ENCODE measurements around the gene PROSER2. TPM values are rescaled to one million over a fixed set of nuclear protein-coding genes. Genes with fewer than 3 reads are reported as not detected.
A peak's percentile ranks its signal among the peaks of the same experiment; 100 is the strongest.

The PROSER2 gene
- polyA plus RNA-seq, 3 donors: 1.2 to 2.2 (median 2.0) TPM

DNA sequence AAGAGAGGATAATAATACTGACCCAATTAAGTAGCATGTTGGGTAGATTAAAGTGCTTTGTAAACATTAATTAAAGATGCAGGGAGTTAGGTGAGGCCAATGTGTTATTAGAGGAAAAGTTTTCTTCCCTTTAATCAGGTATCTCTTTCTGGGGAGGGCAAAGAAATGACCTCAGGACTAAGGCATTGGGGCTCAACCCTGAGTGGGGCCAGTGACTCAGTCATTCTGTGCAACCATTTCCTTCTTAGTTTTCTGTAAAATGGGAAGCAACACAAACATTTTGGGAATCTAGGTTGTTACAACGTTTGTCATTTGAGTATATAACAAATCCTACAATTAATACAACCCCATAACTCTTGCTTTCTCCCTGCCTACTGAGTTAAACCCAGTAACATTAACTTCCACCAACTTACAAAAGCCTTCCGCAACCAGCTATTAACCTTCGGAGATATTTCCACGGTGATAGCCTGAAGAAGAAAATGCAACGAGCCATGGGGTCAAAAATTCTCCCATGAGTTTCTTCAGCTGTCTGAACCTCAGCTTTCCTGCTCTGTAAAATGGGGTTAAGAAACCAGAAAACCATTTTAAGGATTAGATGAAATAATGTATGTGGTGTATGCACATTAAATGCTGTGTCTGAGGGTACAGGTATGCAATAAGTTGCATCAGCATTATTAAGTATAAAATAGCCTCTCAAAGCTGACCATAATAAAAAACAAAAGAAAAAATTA, 965 bp upstream of the PROSER2 start:
- no peak overlapping the region for H3K9ac ChIP-seq (ENCODE audit: insufficient read depth, low read length, poor library complexity, severe bottlenecking)
- TF ChIP-seq, protein P1, sequence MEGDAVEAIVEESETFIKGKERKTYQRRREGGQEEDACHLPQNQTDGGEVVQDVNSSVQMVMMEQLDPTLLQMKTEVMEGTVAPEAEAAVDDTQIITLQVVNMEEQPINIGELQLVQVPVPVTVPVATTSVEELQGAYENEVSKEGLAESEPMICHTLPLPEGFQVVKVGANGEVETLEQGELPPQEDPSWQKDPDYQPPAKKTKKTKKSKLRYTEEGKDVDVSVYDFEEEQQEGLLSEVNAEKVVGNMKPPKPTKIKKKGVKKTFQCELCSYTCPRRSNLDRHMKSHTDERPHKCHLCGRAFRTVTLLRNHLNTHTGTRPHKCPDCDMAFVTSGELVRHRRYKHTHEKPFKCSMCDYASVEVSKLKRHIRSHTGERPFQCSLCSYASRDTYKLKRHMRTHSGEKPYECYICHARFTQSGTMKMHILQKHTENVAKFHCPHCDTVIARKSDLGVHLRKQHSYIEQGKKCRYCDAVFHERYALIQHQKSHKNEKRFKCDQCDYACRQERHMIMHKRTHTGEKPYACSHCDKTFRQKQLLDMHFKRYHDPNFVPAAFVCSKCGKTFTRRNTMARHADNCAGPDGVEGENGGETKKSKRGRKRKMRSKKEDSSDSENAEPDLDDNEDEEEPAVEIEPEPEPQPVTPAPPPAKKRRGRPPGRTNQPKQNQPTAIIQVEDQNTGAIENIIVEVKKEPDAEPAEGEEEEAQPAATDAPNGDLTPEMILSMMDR (IDR thresholded peaks at IDR 0.05): no peak
- no CpG with 5 or more reads among the region's 5 CpGs for WGBS (ENCODE audit: insufficient coverage)
- Mint-ChIP-seq H3K4me3 (no peak overlapping the region), H3K27me3 (ENCODE audit: low read depth in 3 of 3) (peaks cover 7 to 10% (median 8%) of the 10 kb centered on the region in 3 donors), H3K9me3 (no peaks in the 10 kb centered on the region), H3K4me1 (peaks cover 20% of the 10 kb centered on the region), H3K27ac (no peak overlapping the region), H3K36me3 (peaks cover 0 to 2% of the 10 kb centered on the region in 2 donors)
- no peaks in the 10 kb centered on the region for H3K36me3 ChIP-seq (replicated peaks in 1 of 2; ENCODE audit: control insufficient read depth in 1 of 2, insufficient read depth in 2 of 2, low read length in 2 of 2)
- no peak overlapping the region for H3K27ac ChIP-seq (ENCODE audit: low read depth in 1 of 2, low read length in 2 of 2)
- no peak overlapping the region for H2AFZ ChIP-seq (ENCODE audit: insufficient read depth, low read depth, low read length, poor library complexity, severe bottlenecking)
- no peak overlapping the region for H3K4me2 ChIP-seq (replicated peaks; ENCODE audit: extremely low read depth, low read length, poor library complexity, severe bottlenecking)
- no peaks in the 10 kb centered on the region for H4K20me1 ChIP-seq (ENCODE audit: insufficient read depth, low read length)
- H3K4me1 ChIP-seq (ENCODE audit: control insufficient read depth in 1 of 2, insufficient read depth in 2 of 2, low read length in 2 of 2): peaks cover 7 to 20% of the 10 kb centered on the region in 2 donors
- no peak overlapping the region for H3K4me3 ChIP-seq (replicated peaks in 1 of 3; ENCODE audit: low read depth in 2 of 3, low read length in 3 of 3)
- peak in 2 of 3 donors; percentile 8 to 12 for DNase-seq
- H3K79me2 ChIP-seq (ENCODE audit: insufficient read depth, low read length): peaks cover 41% of the 10 kb centered on the region
- H3K27me3 ChIP-seq (ENCODE audit: control insufficient read depth in 2 of 2, insufficient read depth in 2 of 2, low read length in 2 of 2): peaks cover 4 to 8% of the 10 kb centered on the region in 2 donors
- no peaks in the 10 kb centered on the region for H3K9me3 ChIP-seq (replicated peaks in 1 of 2; ENCODE audit: control insufficient read depth in 1 of 2, insufficient read depth in 1 of 2, low read length in 2 of 2)
- intact Hi-C loops (cut with micrococcal nuclease): no loop called here

DNA sequence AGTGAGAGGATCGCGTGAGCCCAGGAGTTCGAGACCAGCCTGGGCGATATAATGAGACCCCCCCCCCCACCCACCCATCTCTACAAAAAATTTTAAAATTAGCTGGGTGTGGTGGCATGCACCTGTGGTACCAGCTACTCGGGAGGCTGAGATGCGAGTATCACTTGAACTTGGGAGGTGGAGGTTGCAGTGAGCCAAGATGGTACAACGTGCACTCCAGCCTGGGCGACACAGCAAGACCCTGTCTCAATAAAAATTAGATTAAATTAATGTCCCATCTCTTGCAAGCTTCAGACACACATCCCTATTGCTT, 391 bp upstream of the PROSER2 start:
- H3K9me3 Mint-ChIP-seq: peaks cover 0 to 2% (median 0%) of the 10 kb centered on the region in 7 donors
- no peak overlapping the region for H3K27ac Mint-ChIP-seq
- peak overlapping the region in 1 of 2 donors; percentile 45 for H3K27ac ChIP-seq (ENCODE audit: low read depth in 1 of 2, low read length in 2 of 2)
- H4K20me1 ChIP-seq (ENCODE audit: insufficient read depth, low read length): no peaks in the 10 kb centered on the region
- H2AFZ ChIP-seq (ENCODE audit: insufficient read depth, low read depth, low read length, poor library complexity, severe bottlenecking): peak overlapping the region; percentile 82
- H3K9me3 ChIP-seq (replicated peaks in 1 of 2; ENCODE audit: control insufficient read depth in 1 of 2, insufficient read depth in 1 of 2, low read length in 2 of 2): no peaks in the 10 kb centered on the region
- peak overlapping the region; percentile 75 to 77 for H3K4me3 Mint-ChIP-seq
- intact Hi-C loops (cut with micrococcal nuclease): no loop called here
- H3K4me1 ChIP-seq (ENCODE audit: control insufficient read depth in 1 of 2, insufficient read depth in 2 of 2, low read length in 2 of 2): peaks cover 7 to 20% of the 10 kb centered on the region in 2 donors
- peak overlapping the region; percentile 79 for H3K9ac ChIP-seq (ENCODE audit: insufficient read depth, low read length, poor library complexity, severe bottlenecking)
- peak overlapping the region; percentile 75 to 95 (median 80) for H3K4me3 ChIP-seq (replicated peaks in 1 of 3; ENCODE audit: low read depth in 2 of 3, low read length in 3 of 3)
- peaks cover 20% of the 10 kb centered on the region for H3K4me1 Mint-ChIP-seq
- peaks cover 4 to 8% of the 10 kb centered on the region in 2 donors for H3K27me3 ChIP-seq (ENCODE audit: control insufficient read depth in 2 of 2, insufficient read depth in 2 of 2, low read length in 2 of 2)
- no peak for DNase-seq
- peak overlapping the region; percentile 97 for H3K4me2 ChIP-seq (replicated peaks; ENCODE audit: extremely low read depth, low read length, poor library complexity, severe bottlenecking)
- no peaks in the 10 kb centered on the region for H3K36me3 ChIP-seq (replicated peaks in 1 of 2; ENCODE audit: control insufficient read depth in 1 of 2, insufficient read depth in 2 of 2, low read length in 2 of 2)
- peaks cover 0 to 2% of the 10 kb centered on the region in 2 donors for H3K36me3 Mint-ChIP-seq
- TF ChIP-seq, protein P1 (IDR thresholded peaks at IDR 0.05): no peak
- WGBS (ENCODE audit: insufficient coverage): no CpG with 5 or more reads among the region's 8 CpGs
- peaks cover 7 to 10% (median 8%) of the 10 kb centered on the region in 3 donors for H3K27me3 Mint-ChIP-seq (ENCODE audit: low read depth in 3 of 3)
- H3K79me2 ChIP-seq (ENCODE audit: insufficient read depth, low read length): peaks cover 47% of the 10 kb centered on the region

All from CD14-positive monocyte (primary cell).